MM.1S (cell line): Measurements from ENCODE around the gene FOXJ1.

Experiments
- DNase-seq: peaks from one replicate; pipeline ENCODE4 v3.0.0-alpha.2; 2015
- H2AFZ ChIP-seq: fragments of 300-600 bp; sonication (generic); 2 replicates; pipeline ENCODE4 v1.6.0; 2016; ENCODE audit warnings: antibody characterized with exemption, low read length
- H3F3A ChIP-seq: fragments of 300-600 bp; sonication (generic); 2 replicates; pipeline ENCODE4 v1.6.1; 2016; ENCODE audit warnings: mild to moderate bottlenecking, antibody characterized with exemption, low read length, moderate library complexity, mixed read lengths; ENCODE audit not compliant: insufficient read depth
- H3K27ac ChIP-seq: fragments of 300-600 bp; sonication (generic); 2 replicates; pipeline ENCODE4 v1.5.1; 2016; ENCODE audit warnings: mild to moderate bottlenecking, low read length
- H3K27me3 ChIP-seq: fragments of 300-600 bp; sonication (generic); replicated peaks from 2 replicates; pipeline ENCODE4 v1.6.0; 2016; ENCODE audit warnings: low read length; ENCODE audit not compliant: insufficient read depth
- H3K36me3 ChIP-seq: fragments of 300-600 bp; sonication (generic); replicated peaks from 2 replicates; pipeline ENCODE4 v1.6.1; 2016; ENCODE audit warnings: mild to moderate bottlenecking, low read length, mixed read lengths; ENCODE audit not compliant: insufficient read depth
- H3K4me1 ChIP-seq: fragments of 300-600 bp; sonication (generic); 2 replicates; pipeline ENCODE4 v1.6.1; 2016; ENCODE audit warnings: low read length, mixed read lengths
- H3K4me2 ChIP-seq: fragments of 300-600 bp; sonication (generic); 2 replicates; pipeline ENCODE4 v1.6.0; 2016; ENCODE audit warnings: low read depth, low read length
- H3K4me3 ChIP-seq: fragments of 300-600 bp; sonication (generic); 2 replicates; pipeline ENCODE4 v1.5.1; 2016; ENCODE audit warnings: low read length, mixed read lengths
- H3K79me2 ChIP-seq: fragments of 300-600 bp; sonication (generic); 2 replicates; pipeline ENCODE4 v1.6.1; 2016; ENCODE audit warnings: mixed run types, low read length, mixed read lengths
- H3K9ac ChIP-seq: fragments of 300-600 bp; sonication (generic); 2 replicates; pipeline ENCODE4 v1.6.1; 2016; ENCODE audit warnings: low read length, mixed read lengths
- H3K9me2 ChIP-seq: fragments of 300-600 bp; sonication (generic); replicated peaks from 2 replicates; pipeline ENCODE4 v1.6.1; 2016; ENCODE audit warnings: mild to moderate bottlenecking, low read length, mixed read lengths; ENCODE audit not compliant: insufficient read depth
- H3K9me3 ChIP-seq: fragments of 300-600 bp; sonication (generic); replicated peaks from 2 replicates; pipeline ENCODE4 v1.6.1; 2016; ENCODE audit warnings: mild to moderate bottlenecking, low read length, mixed read lengths; ENCODE audit not compliant: insufficient read depth
- H4K20me1 ChIP-seq: fragments of 300-600 bp; sonication (generic); 2 replicates; pipeline ENCODE4 v1.6.1; 2016; ENCODE audit warnings: mild to moderate bottlenecking, low read length, moderate library complexity, mixed read lengths; ENCODE audit not compliant: insufficient read depth
- EZH2 ChIP-seq: fragments of 300-600 bp; sonication (generic); optimal IDR thresholded peaks from 2 replicates; pipeline ENCODE3; 2017; ENCODE audit warnings: low read depth, mild to moderate bottlenecking, antibody characterized with exemption, low read length, mixed read lengths
- EZH2phosphoT487 ChIP-seq: fragments of 300-600 bp; sonication (generic); IDR thresholded peaks from 2 replicates; pipeline ENCODE4 v1.6.1; 2018; ENCODE audit warnings: antibody characterized with exemption, low read length
- TF ChIP-seq, protein P1 (sequence below): fragments of 300-600 bp; sonication (generic); IDR thresholded peaks from 2 replicates; pipeline ENCODE4 v1.5.1; 2016; ENCODE audit warnings: antibody characterized with exemption, low read length, mixed read lengths

FOXJ1 gene

GRCh38 chr17:76104140-76104895 is 36.7 kb downstream of the FOXJ1 start:
- Histone ChIP-seq H3K9ac (peak overlapping the region; percentile 73; the same call in 1 of the 2 replicates), H3F3A (no peaks in the 10 kb centered on the region), H3K9me3 (no peaks in the 10 kb centered on the region), H3K27me3 (no peaks in the 10 kb centered on the region), H3K4me2 (peak overlapping the region; percentile 97), H3K4me3 (peak overlapping the region; percentile 80), H3K4me1 (peaks cover 5% of the 10 kb centered on the region; the same call in 1 of the 2 replicates), H2AFZ (peak overlapping the region; percentile 94), H3K9me2 (no peaks in the 10 kb centered on the region), H4K20me1 (no peaks in the 10 kb centered on the region), H3K79me2 (peaks cover 17% of the 10 kb centered on the region), H3K27ac (no peak overlapping the region), H3K36me3 (no peaks in the 10 kb centered on the region)
- DNase-seq, result no peak
- TF ChIP-seq EZH2phosphoT487, result no peak
- TF ChIP-seq, protein P1, sequence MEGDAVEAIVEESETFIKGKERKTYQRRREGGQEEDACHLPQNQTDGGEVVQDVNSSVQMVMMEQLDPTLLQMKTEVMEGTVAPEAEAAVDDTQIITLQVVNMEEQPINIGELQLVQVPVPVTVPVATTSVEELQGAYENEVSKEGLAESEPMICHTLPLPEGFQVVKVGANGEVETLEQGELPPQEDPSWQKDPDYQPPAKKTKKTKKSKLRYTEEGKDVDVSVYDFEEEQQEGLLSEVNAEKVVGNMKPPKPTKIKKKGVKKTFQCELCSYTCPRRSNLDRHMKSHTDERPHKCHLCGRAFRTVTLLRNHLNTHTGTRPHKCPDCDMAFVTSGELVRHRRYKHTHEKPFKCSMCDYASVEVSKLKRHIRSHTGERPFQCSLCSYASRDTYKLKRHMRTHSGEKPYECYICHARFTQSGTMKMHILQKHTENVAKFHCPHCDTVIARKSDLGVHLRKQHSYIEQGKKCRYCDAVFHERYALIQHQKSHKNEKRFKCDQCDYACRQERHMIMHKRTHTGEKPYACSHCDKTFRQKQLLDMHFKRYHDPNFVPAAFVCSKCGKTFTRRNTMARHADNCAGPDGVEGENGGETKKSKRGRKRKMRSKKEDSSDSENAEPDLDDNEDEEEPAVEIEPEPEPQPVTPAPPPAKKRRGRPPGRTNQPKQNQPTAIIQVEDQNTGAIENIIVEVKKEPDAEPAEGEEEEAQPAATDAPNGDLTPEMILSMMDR, result no peak
- no peak for TF ChIP-seq EZH2

DNA sequence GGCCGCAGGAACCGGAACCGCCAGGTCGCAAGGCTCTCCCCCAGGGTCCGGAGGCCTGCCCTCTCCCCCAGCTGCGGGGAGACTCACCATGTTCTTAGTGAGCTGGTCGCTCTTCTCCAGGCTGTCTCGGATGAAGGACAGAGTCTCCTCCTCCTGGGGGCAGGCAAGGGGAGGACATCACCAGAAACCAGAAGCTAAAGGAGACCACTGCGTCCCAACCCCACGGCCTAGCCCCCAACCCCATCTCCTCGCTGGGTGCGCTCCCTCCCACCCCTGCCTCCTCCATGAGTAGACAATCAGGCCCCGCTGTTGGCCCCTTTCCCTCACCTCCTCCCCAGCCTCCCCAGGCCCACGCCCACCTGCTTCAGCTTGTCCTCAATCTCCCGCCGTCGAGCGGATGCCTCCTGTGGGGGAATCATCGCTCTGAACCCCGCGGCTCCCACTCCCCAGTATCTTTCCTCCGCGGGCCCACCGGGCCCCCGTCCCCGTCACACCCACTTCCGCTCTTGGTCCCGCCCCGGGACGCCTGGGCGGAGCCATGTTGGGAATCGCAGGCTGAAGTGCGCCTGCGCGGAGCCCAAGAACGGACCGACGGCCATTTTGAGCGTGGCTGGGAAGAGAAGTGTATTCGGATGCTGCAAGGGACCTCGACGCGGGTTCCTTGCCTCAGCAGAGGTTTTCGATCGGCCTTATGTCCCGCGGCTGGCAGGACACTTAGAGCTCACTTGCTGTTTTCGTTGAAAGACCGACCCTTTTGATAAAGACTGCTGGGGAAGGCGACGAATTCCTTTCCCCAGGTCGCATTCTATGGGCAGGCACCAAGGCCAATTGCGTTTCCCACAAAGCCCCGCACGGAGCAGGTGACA is 37.5 kb downstream of the FOXJ1 start, which contains the start of gene EXOC7:
Gene EXOC7, minus strand, starts transcription at position 514 of the 866 bp plus-strand sequence. Its CDS starts 95 bp downstream, at position 419.
- Histone ChIP-seq H4K20me1 (no peaks in the 10 kb centered on the region), H3K27ac (no peak within 1 kb of the TSS), H3F3A (no peaks in the 10 kb centered on the region), H3K36me3 (no peaks in the 10 kb centered on the region), H3K4me2 (peak within 1 kb of the TSS; percentile 97), H3K9me3 (no peaks in the 10 kb centered on the region), H3K9ac (peak within 1 kb of the TSS; percentile 73), H3K4me1 (peaks cover 5% of the 10 kb centered on the region; the same call in 1 of the 2 replicates), H3K27me3 (no peaks in the 10 kb centered on the region), H3K4me3 (peak within 1 kb of the TSS; percentile 80), H3K79me2 (peaks cover 17% of the 10 kb centered on the region), H3K9me2 (no peaks in the 10 kb centered on the region), H2AFZ (peak within 1 kb of the TSS; percentile 94)
- TF ChIP-seq EZH2 (no peak), EZH2phosphoT487 (no peak)
- TF ChIP-seq, protein P1, result peak; percentile 5; the same call in 1 of the 2 replicates
- peak; percentile 94 for DNase-seq

- H3K27me3 ChIP-seq, result no peaks in the 10 kb centered on the region
- TF ChIP-seq EZH2phosphoT487 (no peak), EZH2 (no peak)
- TF ChIP-seq, protein P1, result no peak
- peaks cover 17% of the 10 kb centered on the region for H3K79me2 ChIP-seq
- DNase-seq, result no peak
- H3K27ac ChIP-seq, result no peak overlapping the region
- H3K4me1 ChIP-seq, result peaks cover 5% of the 10 kb centered on the region; the same call in 1 of the 2 replicates
- peak overlapping the region; percentile 80 for H3K4me3 ChIP-seq
- peak overlapping the region; percentile 97 for H3K4me2 ChIP-seq
- peak overlapping the region; percentile 73 for H3K9ac ChIP-seq
- H3F3A ChIP-seq, result no peaks in the 10 kb centered on the region
- H2AFZ ChIP-seq, result peak overlapping the region; percentile 94
- no peaks in the 10 kb centered on the region for H3K9me2 ChIP-seq
- no peaks in the 10 kb centered on the region for H3K9me3 ChIP-seq
- no peaks in the 10 kb centered on the region for H3K36me3 ChIP-seq
- no peaks in the 10 kb centered on the region for H4K20me1 ChIP-seq
Observed at GRCh38 chr17:76102944-76103273, 38.1 kb downstream of the FOXJ1 start.
